ENCODE measurements around the gene GAS2L3. TPM values are rescaled to one million over a fixed set of nuclear protein-coding genes. Genes with fewer than 3 reads are reported as not detected.
A peak's percentile ranks its signal among the peaks of the same experiment; 100 is the strongest.

Gene GAS2L3
- total and polyA plus RNA-seq, 9 of the 15 experiments (the other 6 are each of a cell fraction or from before 2014, with no cell fraction given) = 1.5 to 9.8 (median 3.5) TPM

GRCh38 chr12:100573292-100574186 is at the start of gene GAS2L3 (continued):
- TF ChIP-seq SMAD2 (IDR thresholded peaks at IDR 0.05; ENCODE audit: low read depth, low read length) (no peak), DEAF1 (CRISPR knock-in tag; IDR thresholded peaks at IDR 0.05) (no peak), ETV5 (CRISPR knock-in tag; IDR thresholded peaks at IDR 0.05; ENCODE audit: low read depth) (peak; percentile 32; the same call in 1 of the 2 replicates), NFIX (CRISPR knock-in tag; IDR thresholded peaks at IDR 0.05; ENCODE audit: low read depth) (no peak), FOXA1 (IDR thresholded peaks at IDR 0.05; ENCODE audit: borderline replicate concordance) (no peak), NRF1 (conservative IDR thresholded peaks at IDR 0.05 in 1 of 2, IDR thresholded peaks at IDR 0.05 in 1 of 2) (peak; percentile 42 to 57; a peak in 3 of 4 replicates), NCOA1 (IDR thresholded peaks at IDR 0.05; ENCODE audit: low read depth) (no peak), PKNOX1 (IDR thresholded peaks at IDR 0.05) (peak; percentile 85), HNRNPLL (IDR thresholded peaks at IDR 0.05; ENCODE audit: low read depth, low read length, poor library complexity, severe bottlenecking) (peak; percentile 31), SUPT5H (IDR thresholded peaks at IDR 0.05) (0 out of 2 replicates have a peak, but pooled peaks have one; percentile 47), ZNF395 (CRISPR knock-in tag; IDR thresholded peaks at IDR 0.05) (no peak), GTF2E2 (tag; IDR thresholded peaks at IDR 0.05) (no peak), ZNF695 (CRISPR knock-in tag; IDR thresholded peaks at IDR 0.05) (no peak), HSF4 (CRISPR knock-in tag; IDR thresholded peaks at IDR 0.05; ENCODE audit: borderline replicate concordance) (no peak), XRCC4 (IDR thresholded peaks at IDR 0.05; ENCODE audit: extremely low read depth, insufficient read depth, insufficient read length) (no peak), PHF8 (IDR thresholded peaks at IDR 0.05; ENCODE audit: borderline replicate concordance, low read length) (peak; percentile 63; the same call in 1 of the 2 replicates), ZNF512 (tag; IDR thresholded peaks at IDR 0.05) (no peak), MYBL2 (IDR thresholded peaks at IDR 0.05; ENCODE audit: low read depth) (peak; percentile 91), MYBL2 (CRISPR knock-in tag; IDR thresholded peaks at IDR 0.05; ENCODE audit: borderline replicate concordance) (peak; percentile 77; the same call in 1 of the 2 replicates), L3MBTL2 (IDR thresholded peaks at IDR 0.05) (peak; percentile 91), ELK1 (CRISPR knock-in tag; IDR thresholded peaks at IDR 0.05) (no peak)
